GM12865 (cell line): ENCODE data around the gene TMPRSS11F.

Source experiments
- DNase-seq: peaks from one replicate; pipeline ENCODE4 v3.0.0; 2010; ENCODE audit warnings: low read depth
- H3K4me3 ChIP-seq: 2 replicates; pipeline ENCODE4 v1.5.1; 2011; ENCODE audit warnings: mild to moderate bottlenecking, low read depth, low read length, control low read depth
- TF ChIP-seq, protein P1 (sequence below): IDR thresholded peaks from 2 replicates; pipeline ENCODE4 v1.5.1; 2011; ENCODE audit warnings: low read length, control low read depth, low read depth, inconsistent platforms; ENCODE audit not compliant: insufficient read depth; ENCODE audit errors: missing control alignments

Gene TMPRSS11F

DNA sequence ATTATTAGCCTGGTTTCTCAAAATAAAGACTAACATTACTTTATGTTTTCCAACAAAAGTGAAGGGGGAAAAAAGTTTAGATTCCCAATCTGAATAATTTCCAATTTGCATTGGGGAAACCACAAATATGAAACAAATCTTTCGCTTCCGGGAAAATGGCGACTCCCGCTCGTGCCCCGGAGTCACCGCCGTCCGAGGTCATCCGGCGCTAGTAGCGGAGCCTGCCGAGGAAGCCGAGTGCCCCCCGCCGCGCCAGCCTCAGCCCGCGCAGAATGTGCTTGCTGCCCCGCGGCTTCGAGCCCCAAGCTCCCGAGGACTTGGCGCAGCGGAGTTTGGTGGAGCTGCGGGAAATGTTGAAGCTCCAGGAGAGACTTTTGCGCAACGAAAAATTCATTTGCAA, 91.4 kb downstream of the TMPRSS11F start:
- no peak overlapping the region for H3K4me3 ChIP-seq
- no peak for DNase-seq
- TF ChIP-seq, protein P1, sequence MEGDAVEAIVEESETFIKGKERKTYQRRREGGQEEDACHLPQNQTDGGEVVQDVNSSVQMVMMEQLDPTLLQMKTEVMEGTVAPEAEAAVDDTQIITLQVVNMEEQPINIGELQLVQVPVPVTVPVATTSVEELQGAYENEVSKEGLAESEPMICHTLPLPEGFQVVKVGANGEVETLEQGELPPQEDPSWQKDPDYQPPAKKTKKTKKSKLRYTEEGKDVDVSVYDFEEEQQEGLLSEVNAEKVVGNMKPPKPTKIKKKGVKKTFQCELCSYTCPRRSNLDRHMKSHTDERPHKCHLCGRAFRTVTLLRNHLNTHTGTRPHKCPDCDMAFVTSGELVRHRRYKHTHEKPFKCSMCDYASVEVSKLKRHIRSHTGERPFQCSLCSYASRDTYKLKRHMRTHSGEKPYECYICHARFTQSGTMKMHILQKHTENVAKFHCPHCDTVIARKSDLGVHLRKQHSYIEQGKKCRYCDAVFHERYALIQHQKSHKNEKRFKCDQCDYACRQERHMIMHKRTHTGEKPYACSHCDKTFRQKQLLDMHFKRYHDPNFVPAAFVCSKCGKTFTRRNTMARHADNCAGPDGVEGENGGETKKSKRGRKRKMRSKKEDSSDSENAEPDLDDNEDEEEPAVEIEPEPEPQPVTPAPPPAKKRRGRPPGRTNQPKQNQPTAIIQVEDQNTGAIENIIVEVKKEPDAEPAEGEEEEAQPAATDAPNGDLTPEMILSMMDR = no peak

DNA sequence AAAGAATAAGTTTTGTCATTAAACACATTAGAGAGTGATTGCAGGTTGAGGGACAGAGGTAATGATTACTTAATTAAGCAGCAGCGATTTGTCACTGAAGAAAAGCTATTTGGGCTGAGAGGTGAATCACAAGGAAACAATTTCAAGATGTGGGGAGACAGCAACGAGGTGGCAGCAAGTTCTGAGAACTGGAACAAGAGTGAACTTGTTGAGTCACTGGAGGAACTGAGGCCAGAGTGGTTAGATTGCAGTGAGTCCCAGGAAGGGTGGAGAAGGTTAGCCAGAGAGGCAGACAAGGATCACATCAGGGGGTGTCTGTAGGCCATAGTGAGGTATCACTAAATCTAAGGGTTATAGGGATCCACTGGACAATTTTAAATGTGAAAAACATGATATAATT, 108.5 kb downstream of the TMPRSS11F start:
- no peak for DNase-seq
- TF ChIP-seq, protein P1 = no peak

DNA sequence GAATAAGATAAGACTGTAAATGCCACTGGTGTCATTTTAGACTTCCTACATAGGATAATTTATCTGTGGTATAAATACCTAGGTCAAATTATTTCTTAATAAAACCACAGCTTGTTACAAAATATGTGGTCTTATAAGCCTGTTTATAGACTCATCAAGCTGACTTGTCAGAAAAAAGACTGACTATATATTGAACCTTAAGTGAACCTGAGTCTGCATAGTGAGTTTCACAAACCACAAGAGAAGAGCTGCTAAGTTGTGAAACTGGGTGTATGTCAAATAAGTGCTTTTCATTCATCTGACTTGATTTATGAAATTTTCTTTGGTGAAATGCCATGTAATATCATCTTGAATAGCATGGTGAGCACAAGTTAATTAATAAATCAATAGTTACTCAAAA, 118.0 kb downstream of the TMPRSS11F start:
- DNase-seq = no peak
- TF ChIP-seq, protein P1 = no peak
- H3K4me3 ChIP-seq = no peak overlapping the region

More for the DNA sequence above, 108.5 kb downstream of the TMPRSS11F start:
- H3K4me3 ChIP-seq = no peak overlapping the region
